Neuronal stem cell (in vitro differentiated cells): ENCODE measurements around the gene PICALM.

Experiments used
- DNase-seq: peaks from one replicate; pipeline ENCODE4 v3.0.0-alpha.2; 2013; ENCODE audit warnings: low spot score
- H2AFZ ChIP-seq: one replicate; pipeline ENCODE4 v1.6.1; 2013; ENCODE audit warnings: mild to moderate bottlenecking, low read length, inconsistent platforms
- H2AK5ac ChIP-seq: 2 replicates; pipeline ENCODE4 v1.6.1; 2013; ENCODE audit warnings: low read depth, mild to moderate bottlenecking, inconsistent platforms, low read length, moderate library complexity, mixed read lengths
- H2BK120ac ChIP-seq: 2 replicates; pipeline ENCODE4 v1.6.1; 2013; ENCODE audit warnings: low read depth, mild to moderate bottlenecking, inconsistent platforms, low read length, moderate library complexity, mixed read lengths
- H2BK12ac ChIP-seq: one replicate; pipeline ENCODE4 v1.6.1; 2013; ENCODE audit warnings: low read length, inconsistent platforms
- H2BK15ac ChIP-seq: 2 replicates; pipeline ENCODE4 v1.6.1; 2013; ENCODE audit warnings: mild to moderate bottlenecking, low read length, inconsistent platforms, mixed read lengths
- H2BK5ac ChIP-seq: one replicate; pipeline ENCODE4 v1.6.1; 2013; ENCODE audit warnings: inconsistent platforms, mild to moderate bottlenecking, low read length, moderate library complexity
- H3K14ac ChIP-seq: one replicate; pipeline ENCODE4 v1.6.1; 2013; ENCODE audit warnings: low read length, inconsistent platforms
- H3K18ac ChIP-seq: 2 replicates; pipeline ENCODE4 v1.6.1; 2013; ENCODE audit warnings: low read length, inconsistent platforms
- H3K23ac ChIP-seq: 2 replicates; pipeline ENCODE4 v1.6.1; 2013; ENCODE audit warnings: low read depth, mild to moderate bottlenecking, mixed read lengths, low read length, inconsistent platforms; ENCODE audit not compliant: poor library complexity
- H3K27ac ChIP-seq: replicated peaks from 3 replicates; pipeline ENCODE4 v1.5.1; 2013; ENCODE audit warnings: low read length, inconsistent platforms
- H3K27me3 ChIP-seq, 3 experiments: 2 replicates each; pipeline ENCODE4 v1.6.1; 2013; ENCODE audit warnings: low read length in 3 of 3, mild to moderate bottlenecking in 2 of 3, inconsistent platforms in 1 of 3, low read depth in 1 of 3, mixed read lengths in 1 of 3, moderate library complexity in 1 of 3; ENCODE audit not compliant: control insufficient read depth in 3 of 3, insufficient read depth in 3 of 3
- H3K36me3 ChIP-seq, 2 donors: replicated peaks in 1 of 2; 2 replicates each; pipeline ENCODE4 v1.6.1; 2013; ENCODE audit warnings: low read length in 2 of 2; ENCODE audit not compliant: control insufficient read depth in 2 of 2, insufficient read depth in 2 of 2
- H3K4ac ChIP-seq: 2 replicates; pipeline ENCODE4 v1.6.1; 2013; ENCODE audit warnings: inconsistent platforms, mild to moderate bottlenecking, low read length, moderate library complexity
- H3K4me1 ChIP-seq, 2 donors: 1 replicate in 1 of 2; 2 replicates in 1 of 2; pipeline ENCODE4 v1.6.1; 2013; ENCODE audit warnings: low read length in 2 of 2, low read depth in 1 of 2; ENCODE audit not compliant: control insufficient read depth in 2 of 2, insufficient read depth in 1 of 2
- H3K4me2 ChIP-seq: one replicate; pipeline ENCODE4 v1.6.1; 2013; ENCODE audit warnings: mild to moderate bottlenecking, low read length, inconsistent platforms; ENCODE audit not compliant: insufficient read depth, poor library complexity, severe bottlenecking
- H3K4me3 ChIP-seq, 2 donors: 2 replicates each; pipeline ENCODE4 v1.5.1; 2013; ENCODE audit warnings: low read length in 2 of 2, mild to moderate bottlenecking in 2 of 2, inconsistent platforms in 1 of 2, moderate library complexity in 1 of 2
- H3K79me1 ChIP-seq: one replicate; pipeline ENCODE4 v1.6.1; 2013; ENCODE audit warnings: low read depth, mild to moderate bottlenecking, inconsistent platforms, low read length, moderate library complexity
- H3K9ac ChIP-seq: one replicate; pipeline ENCODE4 v1.6.1; 2013; ENCODE audit warnings: mild to moderate bottlenecking, low read depth, low read length, inconsistent platforms; ENCODE audit not compliant: poor library complexity
- H3K9me3 ChIP-seq, 2 donors: replicated peaks in 1 of 2; 2 replicates each; pipeline versions ENCODE3 to v1.6.1; 2013; ENCODE audit warnings: low read length in 2 of 2, mild to moderate bottlenecking in 2 of 2, inconsistent platforms in 1 of 2, low read depth in 1 of 2, mixed read lengths in 1 of 2, moderate library complexity in 1 of 2; ENCODE audit not compliant: control insufficient read depth in 2 of 2, insufficient read depth in 1 of 2
- H4K8ac ChIP-seq: one replicate; pipeline ENCODE4 v1.6.1; 2013; ENCODE audit warnings: low read depth, mild to moderate bottlenecking, inconsistent platforms, low read length, moderate library complexity
- H4K91ac ChIP-seq: one replicate; pipeline ENCODE4 v1.6.1; 2013; ENCODE audit warnings: low read length, low read depth, mild to moderate bottlenecking, inconsistent platforms; ENCODE audit not compliant: poor library complexity
- WGBS, 2 donors: extraction: QIAGEN DNeasy Blood & Tissue Kit; methylation state at CpG; one replicate each; pipeline ENCODE4 v1.1.7; 2013; ENCODE audit warnings: missing lambda C conversion rate in 2 of 2, mixed read lengths in 1 of 2; ENCODE audit not compliant: insufficient read length in 2 of 2, insufficient replicate concordance in 1 of 2; ENCODE audit errors: extremely low coverage in 2 of 2; 5-methylcytosine and 5-hydroxymethylcytosine counted together

Gene PICALM

DNA sequence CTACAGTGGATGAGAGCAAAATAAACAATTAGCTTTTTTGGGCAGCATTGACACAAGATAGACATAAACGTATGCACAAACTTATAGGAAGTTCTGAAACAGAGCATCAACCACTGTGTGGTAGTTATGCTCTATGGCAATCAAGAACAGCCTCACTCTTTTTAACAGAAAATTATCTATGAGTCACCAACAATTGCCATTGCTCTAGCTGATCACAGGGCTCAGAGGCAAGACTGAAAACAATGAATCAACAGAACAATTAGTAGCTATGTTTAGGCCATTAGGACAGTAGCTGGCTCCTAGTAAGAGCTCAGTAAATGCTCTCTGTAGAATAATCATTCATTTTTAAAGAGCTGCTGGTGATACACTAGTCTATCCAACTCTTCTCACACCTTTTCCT, 34.9 kb upstream of the PICALM start:
- no peaks in the 10 kb centered on the region for H3K79me1 ChIP-seq
- H3K23ac ChIP-seq, result no peak overlapping the region
- no peak overlapping the region for H2AK5ac ChIP-seq
- no peak overlapping the region for H2BK120ac ChIP-seq
- no peak overlapping the region for H3K9ac ChIP-seq
- no peak overlapping the region for H3K4me3 ChIP-seq
- no peak overlapping the region for H3K14ac ChIP-seq
- H3K36me3 ChIP-seq, result no peaks in the 10 kb centered on the region
- no peaks in the 10 kb centered on the region for H3K9me3 ChIP-seq
- no peak overlapping the region for H4K91ac ChIP-seq
- H2BK15ac ChIP-seq, result no peak overlapping the region
- no CpG with 5 or more reads among the region's 1 CpG for WGBS, 2 donors
- no peaks in the 10 kb centered on the region for H3K4me1 ChIP-seq
- no peak overlapping the region for H4K8ac ChIP-seq
- H2BK12ac ChIP-seq, result no peak overlapping the region
- no peak for DNase-seq
- H3K27me3 ChIP-seq, result no peaks in the 10 kb centered on the region
- H3K4me2 ChIP-seq, result no peak overlapping the region
- H2BK5ac ChIP-seq, result no peak overlapping the region
- no peak overlapping the region for H3K27ac ChIP-seq
- no peak overlapping the region for H3K4ac ChIP-seq
- no peak overlapping the region for H3K18ac ChIP-seq
- no peak overlapping the region for H2AFZ ChIP-seq

GRCh38 chr11:86101941-86102407, 33.1 kb upstream of the PICALM start:
- H2BK12ac ChIP-seq, result no peak overlapping the region
- no peak overlapping the region for H3K27ac ChIP-seq
- H2AFZ ChIP-seq, result no peak overlapping the region
- no peak overlapping the region for H4K8ac ChIP-seq
- no peak overlapping the region for H3K4me3 ChIP-seq
- no peak overlapping the region for H3K4ac ChIP-seq
- no CpG with 5 or more reads among the region's 3 CpGs for WGBS, 2 donors
- no peaks in the 10 kb centered on the region for H3K36me3 ChIP-seq
- H3K9me3 ChIP-seq, result no peaks in the 10 kb centered on the region
- no peak overlapping the region for H2BK5ac ChIP-seq
- H2BK15ac ChIP-seq, result no peak overlapping the region
- no peak overlapping the region for H2AK5ac ChIP-seq
- H3K4me2 ChIP-seq, result no peak overlapping the region
- no peaks in the 10 kb centered on the region for H3K27me3 ChIP-seq
- no peaks in the 10 kb centered on the region for H3K79me1 ChIP-seq
- no peak overlapping the region for H3K18ac ChIP-seq
- H3K9ac ChIP-seq, result no peak overlapping the region
- DNase-seq, result no peak
- H3K4me1 ChIP-seq, result no peaks in the 10 kb centered on the region
- no peak overlapping the region for H2BK120ac ChIP-seq
- no peak overlapping the region for H3K14ac ChIP-seq
- no peak overlapping the region for H4K91ac ChIP-seq
- H3K23ac ChIP-seq, result no peak overlapping the region

DNA sequence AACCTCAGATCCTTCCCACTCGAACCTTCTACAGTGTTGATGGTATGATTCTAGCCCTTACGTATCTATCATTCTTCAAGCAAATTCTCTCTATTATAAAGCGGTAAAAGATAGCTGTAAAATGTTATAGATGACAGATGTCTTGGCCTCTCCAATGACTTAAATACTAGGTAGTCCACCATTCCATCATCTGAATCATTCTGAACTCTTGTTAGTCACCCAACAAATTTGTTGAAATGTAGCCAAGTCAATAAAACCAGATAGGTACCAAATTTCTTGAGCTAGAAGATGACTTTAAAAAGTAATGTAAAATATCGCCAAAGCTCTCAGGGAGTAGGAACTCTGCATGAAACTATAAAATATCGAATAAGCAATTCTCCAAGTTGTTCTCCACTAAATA, 32.6 kb upstream of the PICALM start:
- Histone ChIP-seq H4K8ac (no peak overlapping the region), H2BK5ac (no peak overlapping the region), H3K4me1 (no peaks in the 10 kb centered on the region), H3K4ac (no peak overlapping the region), H3K79me1 (no peaks in the 10 kb centered on the region), H2BK15ac (no peak overlapping the region), H4K91ac (no peak overlapping the region), H2AK5ac (no peak overlapping the region), H3K27ac (no peak overlapping the region), H3K4me3 (no peak overlapping the region), H3K14ac (no peak overlapping the region), H3K9ac (no peak overlapping the region), H3K18ac (no peak overlapping the region), H2AFZ (no peak overlapping the region), H2BK120ac (no peak overlapping the region), H2BK12ac (no peak overlapping the region), H3K36me3 (no peaks in the 10 kb centered on the region), H3K4me2 (no peak overlapping the region), H3K23ac (no peak overlapping the region), H3K9me3 (no peaks in the 10 kb centered on the region), H3K27me3 (no peaks in the 10 kb centered on the region)
- no peak for DNase-seq
- no CpG with 5 or more reads among the region's 5 CpGs for WGBS, 2 donors

GRCh38 chr11:86099874-86100273, 31.0 kb upstream of the PICALM start:
- Histone ChIP-seq H3K4me3 (no peak overlapping the region), H3K4me2 (no peak overlapping the region), H3K14ac (no peak overlapping the region), H3K4me1 (no peaks in the 10 kb centered on the region), H2AK5ac (no peak overlapping the region), H3K27ac (no peak overlapping the region), H2BK5ac (no peak overlapping the region), H2AFZ (no peak overlapping the region), H3K4ac (no peak overlapping the region), H3K9ac (no peak overlapping the region), H4K91ac (no peak overlapping the region), H3K27me3 (no peaks in the 10 kb centered on the region), H3K18ac (no peak overlapping the region), H2BK120ac (no peak overlapping the region), H3K23ac (no peak overlapping the region), H3K79me1 (no peaks in the 10 kb centered on the region), H3K36me3 (no peaks in the 10 kb centered on the region), H4K8ac (no peak overlapping the region), H3K9me3 (no peaks in the 10 kb centered on the region), H2BK15ac (no peak overlapping the region), H2BK12ac (no peak overlapping the region)
- no peak for DNase-seq
- no CpG with 5 or more reads among the region's 4 CpGs for WGBS, 2 donors
